Dedifferentiated amniotic fluid mesenchymal stem cell (primary cell): Measurements from ENCODE around the gene LAMP1.
"Not testable (repeated sequence)": the region's sequence is repeated elsewhere in the genome, so short reads cannot be mapped to it uniquely, and the experiment has no call there.

ENCODE experiments used
- DNase-seq: peaks from one replicate; pipeline ENCODE4 v3.0.0-alpha.2; 2016; ENCODE audit errors: extremely low spot score

The LAMP1 gene

GRCh38 chr13:113327391-113327765, 30.3 kb downstream of the LAMP1 start:
- no peak for DNase-seq

- no peak for DNase-seq
Measured at GRCh38 chr13:113327766-113328471, 30.9 kb downstream of the LAMP1 start.

GRCh38 chr13:113328851-113329250, 31.8 kb downstream of the LAMP1 start:
- no peak for DNase-seq

GRCh38 chr13:113329656-113330312, 32.7 kb downstream of the LAMP1 start:
- DNase-seq = no peak

GRCh38 chr13:113332615-113333014, 35.6 kb downstream of the LAMP1 start:
- DNase-seq = no peak

- DNase-seq = no peak
Measured at GRCh38 chr13:113333076-113333475, 36.0 kb downstream of the LAMP1 start.

- no peak for DNase-seq
Measured at GRCh38 chr13:113337556-113337955, 40.5 kb downstream of the LAMP1 start.

- no peak for DNase-seq
Measured at GRCh38 chr13:113337976-113338375, 40.9 kb downstream of the LAMP1 start.

GRCh38 chr13:113338451-113338850, 41.4 kb downstream of the LAMP1 start:
- DNase-seq = no peak

- DNase-seq = no peak
Measured at GRCh38 chr13:113342820-113343691, 46.0 kb downstream of the LAMP1 start.

- DNase-seq = no peak
Measured at GRCh38 chr13:113343692-113343968, 46.6 kb downstream of the LAMP1 start.

- DNase-seq = no peak
Measured at GRCh38 chr13:113345486-113345885, 48.4 kb downstream of the LAMP1 start.

- DNase-seq = not testable (repeated sequence)
Measured at GRCh38 chr13:113347736-113348225, 50.7 kb downstream of the LAMP1 start.

GRCh38 chr13:113348591-113348990, 51.6 kb downstream of the LAMP1 start:
- no peak for DNase-seq

GRCh38 chr13:113349050-113349449, 52.0 kb downstream of the LAMP1 start:
- DNase-seq = no peak

- no peak for DNase-seq
Measured at GRCh38 chr13:113349491-113349890, 52.5 kb downstream of the LAMP1 start.

GRCh38 chr13:113350065-113350937, 53.3 kb downstream of the LAMP1 start:
- no peak for DNase-seq

GRCh38 chr13:113350938-113351335, 53.9 kb downstream of the LAMP1 start:
- DNase-seq = no peak

- DNase-seq = no peak
Measured at GRCh38 chr13:113351514-113352026, 54.5 kb downstream of the LAMP1 start.

- DNase-seq = no peak
Measured at GRCh38 chr13:113353254-113353653, 56.2 kb downstream of the LAMP1 start.

GRCh38 chr13:113354831-113355610, 58.0 kb downstream of the LAMP1 start:
- DNase-seq = no peak
